HepG2 (cell line): ENCODE measurements around the gene NEDD8. TPM values are rescaled to one million over a fixed set of nuclear protein-coding genes. Genes with fewer than 3 reads are reported as not detected.

Source experiments
- ADNP ChIP-seq: sonication (generic); formaldehyde crosslinking; IDR thresholded peaks from 2 replicates; pipeline ENCODE4 v1.4.0; 2020; ENCODE audit warnings: missing genetic modification reagents
- HBP1 ChIP-seq: IDR thresholded peaks from 2 replicates; pipeline ENCODE4 v1.6.1; 2016; ENCODE audit warnings: low read depth, control low read depth
- HCFC1 ChIP-seq: fragments of 150-350 bp; IDR thresholded peaks from 2 replicates; pipeline ENCODE4 v1.6.1; 2014; ENCODE audit warnings: low read depth, low read length
- IRF2 ChIP-seq: IDR thresholded peaks from 2 replicates; pipeline ENCODE4 v1.6.1; 2018; ENCODE audit warnings: missing genetic modification reagents, missing compliant biosample characterization
- KLF6 ChIP-seq: IDR thresholded peaks from 2 replicates; pipeline ENCODE4 v1.8.0; 2016; ENCODE audit warnings: missing biosample characterization, missing genetic modification reagents
- MAZ ChIP-seq, 2 experiments: sonication (generic) in 1 of 2; formaldehyde crosslinking in 1 of 2; IDR thresholded peaks; 2 replicates each; pipeline versions ENCODE4 v1.5.0 to v1.6.1; 2012 to 2020; ENCODE audit warnings: low read depth in 2 of 2, mild to moderate bottlenecking in 2 of 2, borderline replicate concordance in 1 of 2, improper control_type of control experiment in 1 of 2, low read length in 1 of 2, missing genetic modification reagents in 1 of 2, moderate library complexity in 1 of 2
- MXD1 ChIP-seq: sonication (generic); formaldehyde crosslinking; IDR thresholded peaks from 2 replicates; pipeline ENCODE4 v1.4.0; 2020; ENCODE audit warnings: mild to moderate bottlenecking, missing genetic modification reagents
- NR3C1 ChIP-seq: sonication (generic); formaldehyde crosslinking; IDR thresholded peaks from 2 replicates; pipeline ENCODE4 v1.4.0; 2020; ENCODE audit warnings: missing genetic modification reagents
- RBFOX2 ChIP-seq: fragments of 200-400 bp; formaldehyde crosslinking; IDR thresholded peaks from 2 replicates; pipeline ENCODE4 v1.6.1; 2017; ENCODE audit warnings: low read depth, mild to moderate bottlenecking, low read length
- REST ChIP-seq, 2 experiments: IDR thresholded peaks; 2 replicates each; pipeline ENCODE4 v1.6.1; 2011 to 2012; ENCODE audit warnings: low read length in 2 of 2, borderline replicate concordance in 1 of 2, low read depth in 1 of 2, mild to moderate bottlenecking in 1 of 2, moderate library complexity in 1 of 2
- SIN3B ChIP-seq: fragments of 150-350 bp; IDR thresholded peaks from 2 replicates; pipeline ENCODE4 v1.6.1; 2014; ENCODE audit warnings: low read length
- SP140L ChIP-seq: sonication (generic); formaldehyde crosslinking; IDR thresholded peaks from 2 replicates; pipeline ENCODE4 v1.4.0; 2020; ENCODE audit warnings: missing genetic modification reagents, borderline replicate concordance
- TCF7 ChIP-seq: sonication (generic); IDR thresholded peaks from 2 replicates; pipeline ENCODE4 v1.6.1; 2016; ENCODE audit warnings: antibody characterized with exemption, low read depth
- UBTF ChIP-seq: sonication (generic); formaldehyde crosslinking; IDR thresholded peaks from 2 replicates; pipeline ENCODE4 v1.4.0; 2020; ENCODE audit warnings: mild to moderate bottlenecking, missing genetic modification reagents
- WIZ ChIP-seq: sonication (generic); formaldehyde crosslinking; IDR thresholded peaks from 2 replicates; pipeline ENCODE4 v1.5.1; 2020; ENCODE audit warnings: mild to moderate bottlenecking, missing genetic modification reagents
- ZBTB1 ChIP-seq: sonication (generic); formaldehyde crosslinking; IDR thresholded peaks from 2 replicates; pipeline ENCODE4 v1.4.0; 2020; ENCODE audit warnings: missing genetic modification reagents, borderline replicate concordance
- ZFP36 ChIP-seq: fragments of 150-350 bp; IDR thresholded peaks from 2 replicates; pipeline ENCODE4 v1.6.1; 2018; ENCODE audit warnings: borderline replicate concordance, low read length, low read depth; ENCODE audit not compliant: partially characterized antibody
- ZNF546 ChIP-seq: sonication (generic); formaldehyde crosslinking; conservative IDR thresholded peaks from 2 replicates; pipeline ENCODE4 v1.8.1; 2023; ENCODE audit warnings: mild to moderate bottlenecking, missing genetic modification reagents
- ZNF570 ChIP-seq: sonication (generic); formaldehyde crosslinking; IDR thresholded peaks from 2 replicates; pipeline ENCODE4 v1.4.0; 2020; ENCODE audit warnings: mild to moderate bottlenecking, missing genetic modification reagents, borderline replicate concordance
- ZNF652 ChIP-seq: IDR thresholded peaks from 2 replicates; pipeline ENCODE4 v1.6.1; 2016; ENCODE audit warnings: low read depth, borderline replicate concordance
- polyA plus RNA-seq, 8 experiments: library from polyadenylated mRNA; depleted of rRNA in 3 of 8; stranded (reverse) in 7 of 8; unstranded in 1 of 8; fragments of >200 nt; fragmentation: Illumina TruSeq in 4 of 8; extraction: Trizol in 4 of 8; gene quantifications; 2 replicates each; pipeline versions ENCODE4 v1.2.1 to v1.2.3, GENCODE V29; 2011 to 2016; ENCODE audit warnings: low read depth in 4 of 8, missing spikeins in 1 of 8, mixed read lengths in 1 of 8; ENCODE audit not compliant: insufficient read depth in 1 of 8
- total RNA-seq, 5 experiments: library from RNA; depleted of rRNA; stranded (reverse); fragments of >200 nt; fragmentation: Illumina TruSeq; extraction: Trizol; gene quantifications; 2 replicates each; pipeline ENCODE4 v1.2.3, GENCODE V29; 2016; ENCODE audit warnings: low read depth in 1 of 5

The NEDD8 gene
- total and polyA plus RNA-seq, 2 of the 13 experiments (the other 11 are each of a cell fraction or from before 2014, with no cell fraction given) = 535 to 713 TPM

- TF ChIP-seq HBP1 (CRISPR knock-in tag) = peak; percentile 98
- TF ChIP-seq REST (IDR thresholded peaks at IDR 0.05; ENCODE audit: borderline replicate concordance in 1 of 2, low read depth in 1 of 2, low read length in 2 of 2) = no peak; a peak in 2 of 4 replicates
- no peak for TF ChIP-seq ZFP36
- peak; percentile 19 for TF ChIP-seq ZNF652 (CRISPR knock-in tag)
- TF ChIP-seq ZNF570 (CRISPR knock-in tag) = peak; percentile 99
- peak; percentile 79 for TF ChIP-seq SIN3B
- peak; percentile 100 for TF ChIP-seq RBFOX2
- peak; percentile 89; the same call in 1 of the 2 replicates for TF ChIP-seq SP140L (CRISPR knock-in tag)
- peak; percentile 85 for TF ChIP-seq ZBTB1 (CRISPR knock-in tag)
- peak; percentile 83 for TF ChIP-seq HCFC1
- peak; percentile 98 for TF ChIP-seq MXD1 (CRISPR knock-in tag)
- peak; percentile 99 for TF ChIP-seq IRF2
- TF ChIP-seq NR3C1 (CRISPR knock-in tag) = peak; percentile 92; the same call in 1 of the 2 replicates
- TF ChIP-seq KLF6 (CRISPR knock-in tag) = peak; percentile 99
- TF ChIP-seq WIZ = peak; percentile 98; the same call in 1 of the 2 replicates
- no peak for TF ChIP-seq TCF7
- TF ChIP-seq ZNF546 (CRISPR knock-in tag) = peak; percentile 99
- TF ChIP-seq MAZ (IDR thresholded peaks at IDR 0.05; ENCODE audit: borderline replicate concordance, low read depth, low read length) = peak; percentile 90
- peak; percentile 100 for TF ChIP-seq MAZ (CRISPR knock-in tag; IDR thresholded peaks at IDR 0.05; ENCODE audit: low read depth)
- peak; percentile 100 for TF ChIP-seq UBTF
- no peak for TF ChIP-seq ADNP (CRISPR knock-in tag)
These were observed 36.7 kb downstream of the NEDD8 start, which contains the start of gene TM9SF1 (continued) for GRCh38 chr14:24195186-24196070.
